ENCODE results near the gene ATF3.

The ATF3 gene

GRCh38 chr1:212665241-212666115, 56.9 kb downstream of the ATF3 start:
- Mint-ChIP-seq H3K4me1 (peaks cover 28% of the 10 kb centered on the region), H3K9me3 (no peaks in the 10 kb centered on the region), H3K27ac (peak overlapping the region; percentile 95 to 96), H3K27me3 (peaks cover 34% of the 10 kb centered on the region), H3K4me3 (peak overlapping the region; percentile 80 to 81)
- peak; percentile 83 to 85 for DNase-seq
- ATAC-seq, result peak; percentile 97

DNA sequence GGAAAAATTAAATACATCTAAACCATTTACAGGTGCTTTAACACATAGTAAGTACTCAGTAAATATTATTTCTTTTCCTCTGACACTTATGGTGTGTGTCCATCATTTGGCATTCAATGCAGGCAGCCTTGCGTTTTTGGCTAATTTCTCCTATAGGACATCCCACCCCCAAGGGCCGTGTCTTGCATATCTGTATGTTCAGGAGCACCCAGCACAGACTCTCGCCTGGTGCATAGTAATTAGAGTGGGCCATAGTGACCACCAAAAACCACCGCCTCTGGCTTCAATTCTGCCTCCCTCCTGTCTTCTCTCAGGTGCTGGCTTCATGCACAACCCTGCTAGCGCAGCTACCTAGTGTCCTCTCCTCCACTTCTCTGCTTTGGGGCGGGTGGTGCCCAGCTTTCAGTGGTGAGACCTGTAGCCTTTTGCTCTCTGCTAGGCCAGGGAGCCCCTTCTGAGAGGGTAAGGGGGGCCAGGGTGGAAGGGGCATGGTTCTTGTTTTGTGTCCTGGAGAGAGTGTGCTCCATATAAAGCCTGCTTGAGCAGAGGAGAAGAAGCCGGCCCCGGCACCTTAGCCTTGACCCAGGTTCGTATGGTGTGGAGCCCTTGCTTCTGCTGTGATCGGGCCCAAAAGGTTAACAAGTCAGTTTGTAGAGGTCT, 57.7 kb downstream of the ATF3 start:
- peak overlapping the region; percentile 80 to 81 for H3K4me3 Mint-ChIP-seq
- DNase-seq (no peak), ATAC-seq (no peak)
- no peaks in the 10 kb centered on the region for H3K9me3 Mint-ChIP-seq
- peaks cover 31% of the 10 kb centered on the region for H3K27me3 Mint-ChIP-seq
- H3K27ac Mint-ChIP-seq, result no peak overlapping the region
- peaks cover 32% of the 10 kb centered on the region for H3K4me1 Mint-ChIP-seq

DNA sequence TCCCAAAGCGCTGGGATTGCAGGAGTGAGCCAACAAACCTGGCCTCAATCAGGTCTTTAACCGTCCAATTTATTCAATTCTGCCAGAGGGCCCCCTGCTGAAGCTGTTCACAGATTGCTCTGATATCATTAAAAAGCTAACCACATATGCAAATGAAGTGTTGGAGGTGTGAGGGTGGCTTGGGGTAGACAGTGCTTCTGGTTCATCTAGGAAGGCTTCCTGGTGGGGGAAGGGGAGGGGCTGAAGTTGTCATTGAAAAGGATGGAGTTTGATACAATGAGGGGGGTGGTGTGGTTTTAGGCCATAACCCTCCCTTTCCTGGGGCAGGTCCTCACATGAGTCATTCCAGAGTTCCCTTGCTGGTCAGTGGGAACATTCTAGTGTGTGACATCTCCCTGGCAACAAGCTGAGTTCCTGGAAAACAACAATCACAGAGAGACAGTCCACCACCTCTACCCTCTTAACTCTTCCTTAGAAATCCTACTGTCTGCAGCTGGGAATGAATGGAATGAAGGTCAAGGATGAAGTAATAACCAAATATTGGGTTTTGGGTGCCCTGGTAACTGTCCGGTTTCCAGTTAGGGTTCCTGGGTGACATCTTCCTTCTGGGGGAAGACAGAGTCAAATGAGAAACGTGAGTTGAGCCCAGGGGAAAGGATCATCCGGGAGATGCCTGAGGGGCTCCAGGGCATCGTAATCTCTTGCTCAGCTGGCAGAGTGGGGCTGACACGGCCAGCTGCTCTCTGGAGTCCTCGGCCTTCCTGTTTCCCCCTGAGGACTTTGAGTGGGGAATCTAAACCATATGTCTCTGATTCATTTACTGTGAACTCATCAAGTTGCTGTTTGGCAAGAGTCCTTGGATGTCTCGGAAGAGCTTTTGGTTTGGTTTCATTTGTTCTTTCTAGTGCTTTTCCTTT, 58.9 kb downstream of the ATF3 start:
- DNase-seq (no peak), ATAC-seq (peak; percentile 69)
- no peaks in the 10 kb centered on the region for H3K9me3 Mint-ChIP-seq
- peaks cover 39% of the 10 kb centered on the region for H3K4me1 Mint-ChIP-seq
- H3K27ac Mint-ChIP-seq, result peak overlapping the region; percentile 16 to 46
- peaks cover 29% of the 10 kb centered on the region for H3K27me3 Mint-ChIP-seq
- peak overlapping the region; percentile 21 to 36 for H3K4me3 Mint-ChIP-seq

- Mint-ChIP-seq H3K27me3 (peaks cover 27% of the 10 kb centered on the region), H3K9me3 (no peaks in the 10 kb centered on the region), H3K4me1 (peaks cover 39% of the 10 kb centered on the region), H3K27ac (peak overlapping the region in 1 of 2 donors; percentile 4), H3K4me3 (no peak overlapping the region)
- DNase-seq (no peak), ATAC-seq (no peak)
Observed at GRCh38 chr1:212668477-212668876, 59.9 kb downstream of the ATF3 start.

DNA sequence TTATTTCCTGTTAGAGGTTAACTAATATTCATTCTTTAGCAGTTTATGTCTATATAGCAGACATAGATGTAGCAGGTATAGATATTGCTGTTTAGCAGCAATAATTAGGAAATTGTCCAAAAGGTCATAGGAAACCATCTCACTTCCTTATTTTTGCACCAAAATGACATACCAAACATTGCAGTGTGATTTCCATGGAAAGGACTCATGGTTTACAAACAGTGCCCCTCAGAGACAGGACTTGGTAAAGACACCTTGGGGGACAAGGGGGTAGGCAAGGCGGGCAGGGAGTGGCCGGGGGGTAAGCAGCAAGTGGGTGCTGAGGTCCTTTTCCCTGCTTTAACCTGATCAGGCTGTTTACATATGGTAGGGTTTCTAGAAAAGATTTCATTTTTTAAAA, 60.5 kb downstream of the ATF3 start:
- H3K4me3 Mint-ChIP-seq, result no peak overlapping the region
- peaks cover 27% of the 10 kb centered on the region for H3K27me3 Mint-ChIP-seq

GRCh38 chr1:212669600-212669999, 61.0 kb downstream of the ATF3 start:
- Mint-ChIP-seq H3K27me3 (peaks cover 27% of the 10 kb centered on the region), H3K27ac (no peak overlapping the region), H3K4me1 (peaks cover 39% of the 10 kb centered on the region), H3K9me3 (no peaks in the 10 kb centered on the region), H3K4me3 (no peak overlapping the region)
- DNase-seq (no peak), ATAC-seq (no peak)

More for the DNA sequence above, 60.5 kb downstream of the ATF3 start:
- ATAC-seq, result no peak
- H3K9me3 Mint-ChIP-seq, result no peaks in the 10 kb centered on the region
- DNase-seq, result no peak
- H3K27ac Mint-ChIP-seq, result no peak overlapping the region
- peaks cover 39% of the 10 kb centered on the region for H3K4me1 Mint-ChIP-seq

DNA sequence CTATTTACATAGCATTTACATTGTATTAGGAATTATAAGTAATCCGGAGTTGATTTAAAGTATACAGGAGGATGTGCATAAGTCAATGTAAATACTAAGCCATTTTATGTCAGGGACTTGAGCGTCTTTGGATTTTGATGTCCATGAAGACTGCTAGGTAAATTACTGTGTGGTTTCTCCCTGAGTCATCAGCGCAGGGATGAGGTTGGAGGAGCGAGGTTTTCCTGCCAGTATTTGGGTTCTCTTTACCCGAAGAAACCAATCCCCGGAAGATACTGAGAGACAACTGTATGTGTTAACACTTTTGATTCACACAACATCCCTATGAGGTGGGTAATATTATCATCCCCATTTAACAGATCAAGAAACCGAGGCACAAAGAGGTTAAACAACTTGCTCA, 61.7 kb downstream of the ATF3 start:
- H3K27ac Mint-ChIP-seq, result no peak overlapping the region
- DNase-seq (no peak), ATAC-seq (no peak)
- peaks cover 27% of the 10 kb centered on the region for H3K27me3 Mint-ChIP-seq
- H3K4me3 Mint-ChIP-seq, result no peak overlapping the region
- no peaks in the 10 kb centered on the region for H3K9me3 Mint-ChIP-seq
- peaks cover 35% of the 10 kb centered on the region for H3K4me1 Mint-ChIP-seq

All from stimulated activated naive CD8-positive, alpha-beta T cell treated with anti-CD3 and anti-CD28 coated beads, Interleukin-15, amount 100 ng/mL, for 72 hours (primary cell).